Choroid plexus epithelial cell (primary cell): ENCODE measurements around the gene ALG14.
A peak's percentile ranks its signal among the peaks of the same experiment; 100 is the strongest.

Experiments used
- DNase-seq: peaks from one replicate; pipeline ENCODE4 v3.0.0-alpha.2; 2010; ENCODE audit warnings: low read depth
- H3K4me3 ChIP-seq: 2 replicates; pipeline ENCODE4 v1.5.1; 2011; ENCODE audit warnings: low read depth, mild to moderate bottlenecking, control low read depth, low read length, moderate library complexity
- TF ChIP-seq, protein P1 (sequence below): conservative IDR thresholded peaks from 2 replicates; pipeline ENCODE4 v1.5.1; 2011; ENCODE audit warnings: low read depth, mild to moderate bottlenecking, control low read depth, inconsistent platforms, low read length, moderate library complexity

ALG14 gene

DNA sequence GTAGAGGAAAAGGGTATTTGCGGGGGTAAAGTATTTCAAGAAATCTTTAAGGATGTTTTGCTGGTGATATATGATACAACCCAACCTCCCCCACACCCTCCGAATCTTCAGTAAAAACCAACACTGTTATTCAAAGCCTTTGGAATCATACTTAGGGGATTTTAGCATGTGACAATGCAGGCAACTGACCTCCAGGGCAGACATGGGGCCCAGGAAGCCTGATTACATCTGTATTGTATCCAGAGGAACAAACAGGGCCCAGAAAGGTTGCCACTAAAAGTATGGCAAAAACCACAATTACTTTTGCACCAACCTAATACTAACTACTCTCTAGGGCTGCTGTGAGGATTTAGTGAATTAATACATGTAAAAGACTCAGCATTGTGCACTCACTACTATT is 102.0 kb downstream of the ALG14 start:
- TF ChIP-seq, protein P1, sequence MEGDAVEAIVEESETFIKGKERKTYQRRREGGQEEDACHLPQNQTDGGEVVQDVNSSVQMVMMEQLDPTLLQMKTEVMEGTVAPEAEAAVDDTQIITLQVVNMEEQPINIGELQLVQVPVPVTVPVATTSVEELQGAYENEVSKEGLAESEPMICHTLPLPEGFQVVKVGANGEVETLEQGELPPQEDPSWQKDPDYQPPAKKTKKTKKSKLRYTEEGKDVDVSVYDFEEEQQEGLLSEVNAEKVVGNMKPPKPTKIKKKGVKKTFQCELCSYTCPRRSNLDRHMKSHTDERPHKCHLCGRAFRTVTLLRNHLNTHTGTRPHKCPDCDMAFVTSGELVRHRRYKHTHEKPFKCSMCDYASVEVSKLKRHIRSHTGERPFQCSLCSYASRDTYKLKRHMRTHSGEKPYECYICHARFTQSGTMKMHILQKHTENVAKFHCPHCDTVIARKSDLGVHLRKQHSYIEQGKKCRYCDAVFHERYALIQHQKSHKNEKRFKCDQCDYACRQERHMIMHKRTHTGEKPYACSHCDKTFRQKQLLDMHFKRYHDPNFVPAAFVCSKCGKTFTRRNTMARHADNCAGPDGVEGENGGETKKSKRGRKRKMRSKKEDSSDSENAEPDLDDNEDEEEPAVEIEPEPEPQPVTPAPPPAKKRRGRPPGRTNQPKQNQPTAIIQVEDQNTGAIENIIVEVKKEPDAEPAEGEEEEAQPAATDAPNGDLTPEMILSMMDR: no peak
- peak; percentile 47 for DNase-seq
- no peak overlapping the region for H3K4me3 ChIP-seq

DNA sequence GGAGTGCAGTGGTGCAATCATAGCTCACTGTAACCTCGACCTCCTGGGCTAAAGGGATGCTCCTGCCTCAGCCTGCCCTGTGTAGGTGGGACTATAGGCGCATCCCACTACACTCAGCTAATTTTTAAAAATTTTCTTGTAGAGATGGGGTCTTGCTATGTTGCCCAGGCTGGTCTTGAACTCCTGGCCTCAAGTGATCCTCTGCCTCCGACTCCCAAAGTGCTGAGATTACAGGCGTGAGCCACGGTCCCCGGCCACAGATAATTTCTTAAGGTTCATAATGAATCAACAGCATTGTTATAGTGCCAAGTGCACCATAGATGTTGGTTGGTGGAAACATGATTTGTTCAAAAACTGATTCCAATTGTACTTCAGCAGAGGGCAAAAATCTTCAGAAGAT is 103.6 kb downstream of the ALG14 start:
- TF ChIP-seq, protein P1: no peak
- H3K4me3 ChIP-seq: no peak overlapping the region
- no peak for DNase-seq

DNA sequence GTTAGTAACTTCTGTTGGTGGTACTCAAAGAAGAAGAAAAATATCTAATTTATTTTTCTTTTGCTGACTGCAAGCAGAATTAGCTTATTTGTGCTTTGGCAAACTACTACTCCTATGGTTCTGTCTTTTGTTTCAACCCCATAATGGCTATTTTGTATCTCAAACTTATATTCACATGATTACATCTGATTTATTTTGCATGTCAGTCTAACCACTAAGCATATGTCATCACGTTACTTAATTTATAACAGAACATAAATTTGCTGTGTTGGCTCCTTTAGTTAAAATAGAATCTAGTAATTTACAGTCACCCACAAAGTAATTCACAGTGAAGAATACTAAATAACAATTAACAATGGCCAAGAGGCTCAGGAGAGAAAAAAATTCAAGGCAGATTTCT is 106.7 kb downstream of the ALG14 start:
- no peak overlapping the region for H3K4me3 ChIP-seq
- TF ChIP-seq, protein P1: no peak
- no peak for DNase-seq

DNA sequence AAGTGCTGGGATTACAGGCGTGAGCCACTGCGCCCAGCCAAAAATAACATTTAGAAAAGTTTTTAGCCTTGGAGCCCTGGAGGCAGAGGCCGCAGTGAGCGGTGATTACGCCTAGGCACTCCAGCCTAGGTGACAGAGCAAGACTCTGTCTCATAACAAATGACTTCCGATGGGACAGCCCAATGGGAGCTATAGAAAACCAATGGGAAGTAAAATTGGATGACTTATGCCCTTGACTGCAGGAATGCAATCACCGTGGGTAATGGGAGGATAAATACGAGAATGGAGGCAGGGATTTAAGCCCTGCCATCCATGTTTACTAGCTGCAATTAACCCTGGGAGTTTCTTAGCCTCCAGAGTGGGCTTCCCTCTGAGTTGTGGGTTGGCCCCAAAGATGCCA is 108.9 kb downstream of the ALG14 start:
- TF ChIP-seq, protein P1: no peak
- DNase-seq: no peak
- H3K4me3 ChIP-seq: no peak overlapping the region

DNA sequence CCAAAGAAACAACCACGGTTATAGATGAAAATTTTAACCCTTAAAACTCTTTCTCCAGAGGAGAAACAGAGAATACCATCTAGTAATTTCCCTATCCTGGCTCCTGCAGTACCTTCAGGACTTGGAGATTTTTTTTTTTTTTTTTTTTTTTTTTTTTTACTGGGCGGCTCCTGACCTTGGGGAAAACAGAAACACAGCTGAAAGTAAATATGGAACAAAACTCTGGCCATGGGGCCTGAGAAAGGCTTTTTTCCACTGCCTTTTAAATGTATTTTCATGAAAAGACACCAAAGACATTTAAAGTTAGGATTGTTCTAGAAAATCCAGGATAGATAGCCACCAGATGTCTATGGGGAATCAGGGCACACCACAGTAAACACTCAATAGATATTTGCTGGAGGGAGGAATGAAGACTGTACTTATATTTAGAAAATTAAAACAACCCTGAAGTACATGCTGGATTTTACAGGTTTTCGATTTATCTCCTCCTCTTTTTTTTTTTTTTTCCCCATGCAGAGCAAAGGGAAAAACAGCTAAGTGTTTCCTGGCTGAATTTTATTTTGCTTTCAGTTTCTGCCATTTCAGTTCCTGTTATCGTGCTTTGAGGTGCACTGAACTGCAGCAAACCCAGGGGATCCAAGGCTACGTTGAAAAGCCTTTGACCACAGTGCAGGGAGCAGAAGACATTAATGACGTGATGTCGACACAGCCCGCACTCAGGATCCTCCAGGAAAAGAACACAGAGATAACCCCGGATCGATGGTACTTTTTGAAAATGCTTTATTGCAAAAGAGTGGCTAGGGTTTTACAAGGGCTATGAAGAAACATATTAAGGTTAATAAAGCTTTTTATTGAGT is 110.1 kb downstream of the ALG14 start:
- H3K4me3 ChIP-seq: peak overlapping the region; percentile 48
- peak; percentile 63 for DNase-seq
- TF ChIP-seq, protein P1: no peak

DNA sequence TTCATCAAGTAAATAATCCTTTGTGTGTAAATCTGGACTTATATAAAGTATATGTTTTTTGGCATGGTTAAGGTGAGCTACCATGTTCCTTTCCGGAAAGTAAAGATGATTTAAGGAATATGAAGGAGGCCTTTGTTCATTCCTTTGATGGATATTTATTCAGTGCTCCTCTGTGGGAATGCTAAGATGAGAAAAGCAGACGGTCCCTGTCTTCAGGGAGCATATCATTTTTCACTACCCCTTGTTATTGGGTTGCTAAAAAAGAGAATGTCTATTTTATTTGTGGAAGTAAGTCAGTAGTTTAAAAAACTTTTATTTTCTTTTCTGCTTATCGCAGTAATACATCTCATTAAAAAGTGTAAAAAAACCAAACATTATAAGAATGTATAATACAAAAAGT is 110.8 kb downstream of the ALG14 start:
- DNase-seq: no peak
- H3K4me3 ChIP-seq: no peak overlapping the region

More for the DNA sequence above, 110.8 kb downstream of the ALG14 start:
- TF ChIP-seq, protein P1: no peak
